Heart right ventricle (tissue), 16 donors: ENCODE measurements around the gene ACVR2B. TPM values are rescaled to one million over a fixed set of nuclear protein-coding genes. Genes with fewer than 3 reads are reported as not detected.
A peak's percentile ranks its signal among the peaks of the same experiment; 100 is the strongest.

Experiments
- ATAC-seq, 8 donors: fragments of 200-7000 bp; cut with Tn5 transposase; one replicate each; pipeline ENCODE4 v1.9.1; 2020; ENCODE audit warnings: mild to moderate bottlenecking in 8 of 8, moderate library complexity in 8 of 8, moderate number of reproducible peaks in 1 of 8
- DNase-seq, 2 donors: peaks; one replicate each; pipeline ENCODE4 v3.0.0-alpha.2; 2020
- H3K27ac ChIP-seq, 10 donors: fragments of 200-600 bp; sonication (generic) in 2 of 10; one replicate each; pipeline versions ENCODE4 v1.5.0 to v1.8.0; 2020 to 2022; ENCODE audit warnings: mild to moderate bottlenecking in 3 of 10
- H3K27me3 ChIP-seq, 7 donors: fragments of 200-600 bp; one replicate each; pipeline ENCODE4 v1.8.0; 2021 to 2022; ENCODE audit warnings: mild to moderate bottlenecking in 2 of 7
- H3K36me3 ChIP-seq, 9 donors: fragments of 200-600 bp; sonication (generic) in 1 of 9; one replicate each; pipeline versions ENCODE4 v1.5.0 to v1.8.0; 2020 to 2022; ENCODE audit warnings: mild to moderate bottlenecking in 2 of 9
- H3K4me1 ChIP-seq, 9 donors: fragments of 200-600 bp; sonication (generic) in 1 of 9; one replicate each; pipeline versions ENCODE4 v1.5.0 to v1.8.0; 2020 to 2022; ENCODE audit warnings: mild to moderate bottlenecking in 4 of 9
- H3K4me3 ChIP-seq, 10 donors: fragments of 200-600 bp; sonication (generic) in 2 of 10; one replicate each; pipeline versions ENCODE4 v1.5.0 to v1.8.0; 2020 to 2022; ENCODE audit warnings: mild to moderate bottlenecking in 7 of 10, moderate library complexity in 2 of 10
- H3K9me3 ChIP-seq, 11 donors: fragments of 200-600 bp in 10 of 11; sonication (generic) in 2 of 11; one replicate each; pipeline versions ENCODE4 v1.5.0 to v1.8.0; 2013 to 2022; ENCODE audit warnings: mild to moderate bottlenecking in 2 of 11, control low read depth in 1 of 11, moderate library complexity in 1 of 11
- CTCF ChIP-seq, 9 donors: fragments of 200-600 bp; sonication (generic) in 2 of 9; IDR thresholded peaks; one replicate each; pipeline versions ENCODE4 v1.5.0 to v1.8.0; 2021 to 2022; ENCODE audit warnings: antibody characterized with exemption in 9 of 9, mild to moderate bottlenecking in 5 of 9, moderate library complexity in 1 of 9
- WGBS, 2 donors: extraction: QIAGEN DNeasy Blood & Tissue Kit; methylation state at CpG; one replicate each; pipeline ENCODE4 v1.1.7; 2013; ENCODE audit warnings: inconsistent platforms in 1 of 2; 5-methylcytosine and 5-hydroxymethylcytosine counted together
- intact Hi-C, 10 donors: fragments of 100-400 bp; cut with DNase I; formaldehyde crosslinking; loops; one replicate each; pipeline versions ENCODE4 v1.11.1 to v1.14.2; 2022
- polyA plus RNA-seq, 2 donors: library from polyadenylated mRNA; stranded (reverse); fragments of 200-250 nt; gene quantifications; one replicate each; pipeline ENCODE4 v1.2.3, GENCODE V29; 2013
- total RNA-seq, 10 donors: library from RNA; stranded (reverse); fragmentation: NEBNext Ultra II Directional in 3 of 10; extraction: Animal tissue kit (Norgen Biotek cat#: 25700) in 3 of 10; gene quantifications; one replicate each; pipeline versions ENCODE4 v1.2.1 to v1.2.4, GENCODE V29; 2021 to 2023
- donor health status: Arrhythmogenic right ventricular cardiomyopathy.
- donor health status: ischemic (EF 13 %, LVEDD 7.1; RV severe dilation, severe dysfunction).
- donor health status: healthy with polysubstance abuse.
- donor health status: DM: no; HTN: yes; CAD: no.
- donor health status: DM: no; HTN: no; CAD: no.
- donor health status: ischemic (EF 25% LVEDD 6.9; RV normal size, moderate dysfunction).
- donor health status: ischemic (EF 25% LVEDD 5.7; RV mildly dilated, moderate dysfunction).
- donor health status: healthy.
- donor health status: DM: yes; HTN: yes; CAD: no.
- donor health status: Ischemic cardiomyopathy.
- donor health status: ischemic (EF 35%, LVEDD 5.7; RV mildly dilated, moderate dysfunction).
- donor health status: nonischemic (EF 11% LVEDD 7.7; RV severe dilation, severe dysfunction).
- donor health status: DM: yes; HTN: yes; CAD: no.
- donor health status: PGD.
- donor health status: ischemic (EF 29% LVEDD 5.4; RV normal size, mild dysfunction).
- donor health status: nonischemic (EF 23%, LVEDD 6.1; RV moderate dilation, normal function).

Gene ACVR2B
- total and polyA plus RNA-seq, 12 donors: 0.43 to 7.6 (median 6.1) TPM

- intact Hi-C loops: loop anchor here in 9 of 10 donors (2.0 to 10.0 kb wide), 6 partner anchors 132 to 474 kb away; partner anchors contain the start of gene XYLB (in 7 of the 9)
- H3K4me3 ChIP-seq: no peak overlapping the region
- DNase-seq (no peak), ATAC-seq (no peak)
- WGBS, 2 donors: 88 to 89% methylated on average over 9 of the region's 9 CpGs
- H3K4me1 ChIP-seq: peaks cover 0 to 6% (median under 1%) of the 10 kb centered on the region in 9 donors
- no peak for TF ChIP-seq CTCF (IDR thresholded peaks at IDR 0.05)
- no peaks in the 10 kb centered on the region for H3K9me3 ChIP-seq
- H3K27me3 ChIP-seq: no peaks in the 10 kb centered on the region
- no peak overlapping the region for H3K27ac ChIP-seq
- peaks cover 0 to 62% (median 26%) of the 10 kb centered on the region in 9 donors for H3K36me3 ChIP-seq
These were observed 25.2 kb downstream of the ACVR2B start for GRCh38 chr3:38478901-38479300.

- H3K27ac ChIP-seq: no peak overlapping the region
- H3K9me3 ChIP-seq: no peaks in the 10 kb centered on the region
- intact Hi-C loops: loop anchor here (2.0 to 10.0 kb wide), 8 partner anchors 132 to 475 kb away; partner anchors contain the start of genes XYLB (in 10 of the 10), ACAA1 (in 1 of the 10) and MYD88 (in 1 of the 10)
- H3K4me3 ChIP-seq: no peak overlapping the region
- H3K4me1 ChIP-seq: no peaks in the 10 kb centered on the region
- H3K36me3 ChIP-seq: peaks cover 0 to 68% (median 26%) of the 10 kb centered on the region in 9 donors
- DNase-seq (peak; percentile 42 to 67), ATAC-seq (peak; percentile 76 to 90 (median 83))
- WGBS, 2 donors: 72 to 73% methylated on average over 10 of the region's 10 CpGs
- TF ChIP-seq CTCF (IDR thresholded peaks at IDR 0.05): peak; percentile 81 to 94 (median 91)
- H3K27me3 ChIP-seq: no peaks in the 10 kb centered on the region
These were observed 25.9 kb downstream of the ACVR2B start for GRCh38 chr3:38479431-38480092.

- Histone ChIP-seq H3K27me3 (no peaks in the 10 kb centered on the region), H3K36me3 (peaks cover 0 to 72% (median 26%) of the 10 kb centered on the region in 9 donors), H3K4me3 (no peak overlapping the region), H3K27ac (no peak overlapping the region), H3K9me3 (no peaks in the 10 kb centered on the region), H3K4me1 (no peaks in the 10 kb centered on the region)
- ATAC-seq (no peak), DNase-seq (no peak)
- 75 to 79% methylated on average over 3 of the region's 3 CpGs for WGBS, 2 donors
- intact Hi-C loops: loop anchor here in 5 of 10 donors (2.0 to 10.0 kb wide), 5 partner anchors 133 to 475 kb away; partner anchors contain the start of genes XYLB (in 3 of the 5), ACAA1 (in 1 of the 5) and MYD88 (in 1 of the 5)
- peak in 2 of 9 donors; percentile 11 to 26 for TF ChIP-seq CTCF (IDR thresholded peaks at IDR 0.05)
These were observed 26.4 kb downstream of the ACVR2B start for GRCh38 chr3:38480093-38480445.

- Histone ChIP-seq H3K4me1 (no peaks in the 10 kb centered on the region), H3K4me3 (no peak overlapping the region), H3K27me3 (no peaks in the 10 kb centered on the region), H3K9me3 (no peaks in the 10 kb centered on the region), H3K36me3 (peaks cover 0 to 76% (median 26%) of the 10 kb centered on the region in 9 donors), H3K27ac (no peak overlapping the region)
- intact Hi-C loops: loop anchor here in 5 of 10 donors (2.0 to 10.0 kb wide), 5 partner anchors 134 to 476 kb away; partner anchors contain the start of genes XYLB (in 3 of the 5), ACAA1 (in 1 of the 5) and MYD88 (in 1 of the 5)
- TF ChIP-seq CTCF (IDR thresholded peaks at IDR 0.05): no peak
- ATAC-seq: no peak
- 94 to 95% methylated on average over 2 of the region's 2 CpGs for WGBS, 2 donors
- DNase-seq: no peak
These were observed 27.2 kb downstream of the ACVR2B start for GRCh38 chr3:38480930-38481329.
